Fibroblast of peridontal ligament (primary cell): ENCODE data around the gene MAP3K5.
"Not testable (repeated sequence)": the region's sequence is repeated elsewhere in the genome, so short reads cannot be mapped to it uniquely, and the experiment has no call there.

Experiments used
- DNase-seq: peaks from one replicate; pipeline ENCODE4 v3.0.0-alpha.2; 2010; ENCODE audit errors: extremely low read depth

Gene MAP3K5, protein sequence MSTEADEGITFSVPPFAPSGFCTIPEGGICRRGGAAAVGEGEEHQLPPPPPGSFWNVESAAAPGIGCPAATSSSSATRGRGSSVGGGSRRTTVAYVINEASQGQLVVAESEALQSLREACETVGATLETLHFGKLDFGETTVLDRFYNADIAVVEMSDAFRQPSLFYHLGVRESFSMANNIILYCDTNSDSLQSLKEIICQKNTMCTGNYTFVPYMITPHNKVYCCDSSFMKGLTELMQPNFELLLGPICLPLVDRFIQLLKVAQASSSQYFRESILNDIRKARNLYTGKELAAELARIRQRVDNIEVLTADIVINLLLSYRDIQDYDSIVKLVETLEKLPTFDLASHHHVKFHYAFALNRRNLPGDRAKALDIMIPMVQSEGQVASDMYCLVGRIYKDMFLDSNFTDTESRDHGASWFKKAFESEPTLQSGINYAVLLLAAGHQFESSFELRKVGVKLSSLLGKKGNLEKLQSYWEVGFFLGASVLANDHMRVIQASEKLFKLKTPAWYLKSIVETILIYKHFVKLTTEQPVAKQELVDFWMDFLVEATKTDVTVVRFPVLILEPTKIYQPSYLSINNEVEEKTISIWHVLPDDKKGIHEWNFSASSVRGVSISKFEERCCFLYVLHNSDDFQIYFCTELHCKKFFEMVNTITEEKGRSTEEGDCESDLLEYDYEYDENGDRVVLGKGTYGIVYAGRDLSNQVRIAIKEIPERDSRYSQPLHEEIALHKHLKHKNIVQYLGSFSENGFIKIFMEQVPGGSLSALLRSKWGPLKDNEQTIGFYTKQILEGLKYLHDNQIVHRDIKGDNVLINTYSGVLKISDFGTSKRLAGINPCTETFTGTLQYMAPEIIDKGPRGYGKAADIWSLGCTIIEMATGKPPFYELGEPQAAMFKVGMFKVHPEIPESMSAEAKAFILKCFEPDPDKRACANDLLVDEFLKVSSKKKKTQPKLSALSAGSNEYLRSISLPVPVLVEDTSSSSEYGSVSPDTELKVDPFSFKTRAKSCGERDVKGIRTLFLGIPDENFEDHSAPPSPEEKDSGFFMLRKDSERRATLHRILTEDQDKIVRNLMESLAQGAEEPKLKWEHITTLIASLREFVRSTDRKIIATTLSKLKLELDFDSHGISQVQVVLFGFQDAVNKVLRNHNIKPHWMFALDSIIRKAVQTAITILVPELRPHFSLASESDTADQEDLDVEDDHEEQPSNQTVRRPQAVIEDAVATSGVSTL (N-terminal part only)

DNA sequence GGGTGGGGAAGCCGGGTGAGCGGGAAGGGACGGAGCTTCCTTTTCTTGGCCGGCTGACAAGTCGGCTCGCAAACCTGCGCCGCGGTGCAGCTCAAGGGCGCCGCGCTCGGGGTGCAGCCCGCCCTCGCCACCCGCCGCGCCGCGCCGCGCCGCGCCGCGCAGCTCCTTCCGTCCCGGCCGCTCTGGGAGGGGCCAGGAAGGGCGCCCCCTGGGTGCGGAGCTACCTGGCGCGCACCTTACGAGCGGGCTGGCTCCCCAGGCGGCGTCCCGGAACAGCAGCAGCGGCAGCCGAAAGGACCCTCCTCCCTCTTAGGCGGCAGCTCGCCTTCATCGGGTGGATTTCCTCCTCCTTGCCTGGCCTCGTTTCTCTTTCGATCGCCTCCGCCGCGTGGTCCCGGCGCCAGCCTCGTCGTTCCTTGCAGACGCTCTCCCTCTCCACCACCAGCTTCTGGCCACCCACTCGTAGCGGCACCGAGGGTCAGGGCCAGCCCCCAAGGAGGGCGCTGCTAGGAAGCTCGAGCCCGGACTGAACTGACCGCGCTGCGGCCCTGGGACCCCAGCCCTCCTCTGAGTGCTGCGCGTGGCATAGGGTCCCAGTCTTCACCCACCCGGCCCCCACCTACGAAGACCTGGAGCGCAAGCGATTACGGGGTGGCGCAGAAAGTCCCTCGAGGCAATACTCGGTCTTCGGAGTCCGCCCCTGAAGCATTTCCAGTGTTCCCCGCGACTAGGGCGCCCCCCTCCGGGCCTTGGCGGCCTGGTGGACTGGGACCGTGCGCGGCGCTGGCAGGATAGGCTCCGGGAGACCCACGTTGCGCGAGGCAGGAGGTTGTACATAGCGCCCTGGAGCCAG is at the start of gene MAP3K5:
Gene MAP3K5 (minus strand): TSS at position 68 of the 853 bp plus-strand sequence. CDS start 320 bp downstream, outside the sequence.
- peak; percentile 88 for DNase-seq

DNA sequence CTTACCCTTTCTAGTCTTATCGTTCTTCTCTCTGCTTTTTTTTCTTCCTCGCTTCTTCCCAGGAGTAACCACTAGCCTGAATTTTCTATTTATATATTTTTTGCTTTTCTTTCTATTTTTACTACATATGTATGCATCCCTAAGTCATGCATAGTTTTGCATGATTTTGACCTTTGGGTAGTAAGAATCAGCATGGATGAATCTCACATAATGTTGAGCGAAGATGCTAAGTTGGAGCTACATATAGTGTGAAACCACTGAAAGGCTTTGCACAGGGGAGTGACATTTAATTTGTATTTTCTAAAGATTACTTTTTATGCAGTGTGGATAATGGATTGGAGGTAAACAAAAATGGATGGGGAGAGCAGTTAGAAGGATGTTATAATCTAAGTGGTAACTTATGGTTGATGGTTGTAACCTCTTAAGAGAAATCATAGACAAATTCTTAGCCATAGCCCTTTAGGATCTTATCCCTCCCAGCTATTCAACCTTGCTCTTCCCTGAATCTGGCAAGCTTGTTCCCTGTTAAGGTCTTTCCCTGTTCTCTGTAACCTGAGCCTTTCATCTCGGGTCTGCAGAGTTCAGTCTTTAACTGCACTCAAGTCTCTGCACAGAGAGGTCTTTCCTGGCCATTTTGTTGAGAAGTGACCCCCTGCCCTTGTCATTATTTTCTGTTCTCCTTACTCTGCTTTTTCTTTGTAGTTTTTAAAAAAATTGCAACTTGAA is 48.2 kb upstream of the MAP3K5 start:
- no peak for DNase-seq

DNA sequence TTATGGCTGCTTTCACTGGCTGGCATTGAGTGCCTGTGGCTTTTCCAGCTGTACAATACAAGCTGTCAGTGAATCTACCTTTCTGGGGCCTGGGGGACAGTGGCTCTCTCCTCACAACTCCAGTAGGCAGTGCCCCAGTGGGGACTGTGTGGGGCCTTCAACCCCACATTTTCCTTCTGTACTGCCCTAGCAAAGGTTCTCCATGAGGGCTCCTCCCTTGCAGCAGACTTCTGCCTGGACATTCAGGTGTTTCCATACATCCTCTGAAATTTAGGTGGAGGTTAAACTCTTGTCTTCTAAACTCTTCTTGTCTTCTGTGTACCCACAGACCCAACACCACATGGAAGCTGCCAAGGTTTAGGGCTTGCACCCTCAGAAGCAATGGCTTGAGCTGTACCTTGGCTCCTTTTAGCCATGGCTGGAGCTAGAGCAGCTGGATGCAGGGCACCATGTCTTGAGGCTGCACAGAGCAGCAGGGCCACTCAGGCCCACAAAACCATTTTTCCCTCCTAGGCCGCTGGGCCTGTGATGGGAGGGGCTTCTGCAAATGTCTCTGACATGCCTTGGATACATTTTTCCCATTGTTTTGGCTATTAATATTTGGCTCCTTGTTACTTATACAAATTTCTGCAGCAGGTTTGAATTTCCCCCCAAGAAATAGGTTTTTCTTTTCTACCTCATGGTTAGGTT is 39.7 kb upstream of the MAP3K5 start:
- DNase-seq: no peak

DNA sequence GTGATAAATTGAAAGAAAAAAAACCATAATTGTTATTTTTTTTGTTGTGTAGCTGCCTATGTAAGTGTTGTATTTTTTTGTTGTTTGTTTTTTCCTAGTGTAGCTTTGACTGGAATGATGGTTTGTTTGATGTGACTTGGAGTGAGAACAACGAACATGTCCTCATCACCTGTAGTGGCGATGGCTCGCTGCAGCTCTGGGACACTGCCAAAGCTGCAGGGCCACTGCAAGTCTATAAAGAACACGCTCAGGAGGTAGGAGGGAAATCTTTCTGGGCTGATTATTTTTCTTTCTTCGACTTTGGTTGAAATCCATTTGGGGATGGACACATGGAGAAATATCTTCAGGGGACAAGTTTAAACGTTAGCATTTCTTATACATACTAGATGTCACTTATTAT is 33.9 kb upstream of the MAP3K5 start:
- DNase-seq: no peak

DNA sequence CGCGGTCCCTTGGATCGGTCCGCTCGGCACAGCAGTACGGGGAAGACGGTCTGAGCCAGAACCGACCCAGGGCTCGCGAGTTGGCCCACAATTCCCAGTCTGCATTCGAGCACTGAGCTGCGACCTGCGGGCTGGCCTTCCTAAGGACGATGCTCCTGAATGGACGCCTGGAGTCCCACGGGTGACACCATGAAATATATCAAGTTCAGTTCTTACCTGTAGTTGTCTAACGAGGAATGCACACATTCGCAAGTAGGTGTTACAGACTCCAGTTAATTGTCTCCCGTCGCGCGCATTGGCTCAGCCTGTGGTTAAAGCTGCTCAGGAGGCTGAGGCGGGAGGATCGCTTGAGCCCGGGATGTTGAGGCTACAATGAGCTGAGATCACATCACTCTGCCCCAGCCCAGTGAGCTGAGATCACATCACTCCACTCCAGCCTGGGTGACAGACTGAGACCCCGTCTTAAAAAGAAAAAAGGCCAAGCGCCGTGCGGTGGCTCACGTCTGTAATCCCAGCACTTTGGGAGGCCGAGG is 30.9 kb upstream of the MAP3K5 start:
- no peak for DNase-seq

DNA sequence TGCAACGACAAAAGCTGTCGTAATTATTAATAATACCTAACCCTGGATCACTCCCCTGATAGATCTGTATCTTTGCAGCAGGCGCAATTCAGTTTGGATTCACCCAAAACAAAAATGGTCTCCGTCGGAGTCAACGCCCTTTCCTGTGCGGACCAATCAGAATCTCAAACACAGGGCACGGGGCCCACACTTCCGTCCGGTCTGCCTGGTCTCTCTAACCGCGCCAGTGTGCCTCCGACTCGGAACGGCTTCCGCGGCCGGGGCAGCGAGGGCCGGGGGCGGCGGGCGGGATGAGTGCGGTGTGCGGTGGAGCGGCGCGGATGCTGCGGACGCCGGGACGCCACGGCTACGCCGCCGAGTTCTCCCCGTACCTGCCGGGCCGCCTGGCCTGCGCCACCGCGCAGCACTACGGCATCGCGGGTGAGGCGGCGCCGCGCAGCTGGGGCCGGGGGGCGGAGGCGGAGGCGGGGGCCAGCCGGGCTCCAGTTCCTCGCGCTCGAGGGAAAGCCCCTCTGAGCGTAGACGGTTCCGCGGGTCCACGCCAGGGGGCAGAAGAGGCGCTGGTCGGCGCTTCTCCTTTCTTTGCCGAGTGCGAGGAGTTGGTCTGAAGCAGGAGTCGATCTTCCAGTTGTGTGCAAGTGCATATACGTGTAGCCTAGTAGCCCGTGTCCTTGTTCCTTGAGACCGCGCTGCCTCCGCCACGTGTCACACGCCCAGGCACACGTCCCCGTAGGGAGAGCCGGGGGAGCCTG is 30.3 kb upstream of the MAP3K5 start, which contains the start of gene PEX7:
Gene PEX7 (plus strand): TSS at position 217 of the 752 bp plus-strand sequence. CDS start 74 bp downstream, at position 291.
- peak; percentile 93 for DNase-seq

DNA sequence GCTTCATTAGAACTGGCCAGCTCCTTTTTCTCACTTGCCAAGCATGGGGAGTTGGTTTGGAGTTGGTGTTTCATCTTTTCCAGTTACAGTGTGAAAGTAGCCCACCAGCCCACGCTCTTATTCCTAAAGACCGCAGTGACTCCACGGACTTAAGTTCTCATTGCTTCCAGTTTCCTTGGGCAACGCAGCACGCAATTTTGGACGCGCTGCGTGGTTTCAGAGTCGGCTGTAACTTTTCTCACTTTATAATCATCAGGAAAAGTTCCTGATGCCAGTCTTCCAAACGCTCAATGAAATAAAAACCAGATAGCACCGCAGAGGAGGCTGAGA is 29.7 kb upstream of the MAP3K5 start:
- no peak for DNase-seq

DNA sequence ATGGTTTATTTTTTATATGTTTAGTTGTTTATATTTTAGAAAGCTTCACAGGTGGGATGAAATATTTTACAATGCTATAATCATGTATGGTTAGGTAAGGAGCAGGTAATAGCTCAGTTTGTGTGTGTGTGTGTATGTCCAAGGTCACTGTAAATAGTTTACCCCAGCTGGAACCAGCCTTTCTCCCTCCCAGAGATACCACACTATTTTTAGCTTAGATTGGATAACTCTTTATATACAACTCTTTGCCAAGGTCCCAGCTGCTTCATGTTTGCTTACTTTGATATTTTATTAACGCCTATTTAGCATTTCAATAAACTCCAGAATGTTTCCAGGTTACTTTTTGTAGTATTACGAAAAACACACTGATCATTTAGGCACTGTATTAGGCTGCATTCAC is 28.3 kb upstream of the MAP3K5 start:
- DNase-seq: no peak

DNA sequence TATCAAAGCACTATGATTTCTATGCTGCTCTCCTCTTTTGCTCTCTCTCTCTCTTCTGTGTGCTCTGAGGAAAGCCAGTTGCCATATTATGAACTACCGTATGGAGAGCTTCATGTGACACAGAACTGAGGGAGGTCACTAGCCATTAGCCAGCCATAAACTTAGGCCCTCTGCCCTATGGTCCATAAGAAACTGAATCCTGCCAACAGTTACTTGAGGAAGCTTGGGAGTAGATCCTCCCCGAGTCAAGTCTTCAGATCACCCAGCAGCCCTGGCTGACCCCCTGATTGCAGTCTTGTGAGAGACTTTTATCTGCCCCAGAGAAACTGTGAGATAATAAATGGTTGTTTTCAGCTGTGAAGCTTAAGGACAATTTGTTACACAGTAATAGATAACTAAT is 24.4 kb upstream of the MAP3K5 start:
- no peak for DNase-seq

DNA sequence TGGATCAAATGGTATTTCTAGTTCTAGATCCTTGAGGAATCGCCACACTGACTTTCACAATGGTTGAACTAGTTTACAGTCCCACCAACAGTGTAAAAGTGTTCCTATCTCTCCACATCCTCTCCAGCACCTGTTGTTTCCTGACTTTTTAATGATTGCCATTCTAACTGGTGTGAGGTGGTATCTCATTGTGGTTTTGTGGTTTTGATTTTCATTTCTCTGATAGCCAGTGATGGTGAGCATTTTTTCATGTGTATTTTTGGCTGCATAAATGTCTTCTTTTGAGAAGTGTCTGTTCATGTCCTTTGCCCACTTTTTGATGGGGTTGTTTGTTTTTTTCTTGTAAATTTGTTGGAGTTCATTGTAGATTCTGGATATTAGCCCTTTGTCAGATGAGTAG is 23.3 kb upstream of the MAP3K5 start:
- DNase-seq: not testable (repeated sequence)

DNA sequence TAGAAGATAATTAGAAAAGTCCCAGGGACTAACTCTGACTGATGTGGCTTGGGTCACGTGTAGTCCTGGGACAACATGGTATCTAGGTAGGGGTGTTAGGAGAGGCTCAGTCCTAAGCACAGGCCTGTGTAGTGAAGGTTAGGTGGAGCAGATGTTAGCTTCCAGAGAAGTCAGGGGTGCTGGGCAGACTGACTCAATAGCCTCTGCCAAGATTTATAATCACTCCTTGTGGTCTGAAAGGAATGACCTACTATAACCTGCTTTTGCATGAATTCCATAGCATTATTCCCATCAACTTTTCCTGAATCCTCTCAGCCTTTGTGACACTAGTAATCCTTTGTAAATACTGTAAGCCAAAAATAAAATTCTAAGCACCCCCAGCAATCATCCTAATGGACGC is 19.9 kb upstream of the MAP3K5 start:
- peak; percentile 24 for DNase-seq

DNA sequence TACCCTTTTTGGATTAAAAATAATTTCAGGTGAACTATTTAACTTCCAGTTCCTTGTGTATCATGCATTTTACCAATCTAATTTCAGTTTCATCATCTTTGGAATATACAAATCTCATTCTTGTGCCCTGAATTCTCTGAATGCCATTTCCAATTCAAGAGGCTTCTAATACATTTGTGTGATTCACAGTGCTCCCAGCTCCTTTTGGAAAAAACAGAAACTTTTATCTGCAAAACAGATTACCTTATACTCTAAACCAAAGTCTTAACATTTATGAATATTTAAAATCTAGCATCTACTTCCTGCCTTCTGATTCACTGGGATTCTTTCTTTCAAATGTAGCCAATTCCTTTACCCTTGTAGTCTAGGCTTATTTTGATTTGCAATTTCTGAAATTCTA is 19.0 kb upstream of the MAP3K5 start:
- peak; percentile 34 for DNase-seq

DNA sequence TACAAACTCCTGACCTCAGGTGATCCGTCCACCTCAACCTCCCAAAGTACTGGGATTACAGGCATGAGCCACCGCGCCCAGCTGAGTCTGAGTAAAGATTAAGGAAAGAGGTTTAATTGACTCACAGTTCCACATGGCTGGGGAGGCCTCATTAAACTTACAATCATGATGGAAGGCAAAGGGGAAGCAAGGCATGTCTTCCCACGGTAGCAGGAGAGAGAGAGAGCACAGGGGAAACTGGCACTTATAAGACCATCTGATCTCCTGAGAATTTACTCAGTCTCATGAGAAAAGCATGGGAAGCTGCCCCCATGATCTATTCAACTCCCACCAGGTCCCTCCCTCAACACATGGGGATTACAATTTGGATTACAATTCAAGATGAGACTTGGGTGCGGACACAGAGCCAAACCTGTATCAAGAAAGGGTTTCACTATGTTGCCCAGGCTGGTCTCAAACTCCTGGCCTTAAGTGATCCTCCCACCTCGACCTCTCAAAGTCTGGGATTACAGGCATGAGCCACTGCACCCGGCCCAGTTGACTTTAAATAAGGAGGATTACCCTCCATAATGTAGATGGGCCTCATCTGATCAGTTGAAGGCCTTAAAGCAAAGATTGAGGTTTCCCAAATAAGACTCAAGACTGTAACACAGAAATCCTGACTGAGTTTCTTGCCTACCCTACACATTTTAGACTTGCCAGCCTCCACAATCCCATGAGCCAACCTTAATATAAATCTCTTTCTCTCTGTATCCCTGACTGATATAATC is 17.0 kb upstream of the MAP3K5 start:
- DNase-seq: no peak

DNA sequence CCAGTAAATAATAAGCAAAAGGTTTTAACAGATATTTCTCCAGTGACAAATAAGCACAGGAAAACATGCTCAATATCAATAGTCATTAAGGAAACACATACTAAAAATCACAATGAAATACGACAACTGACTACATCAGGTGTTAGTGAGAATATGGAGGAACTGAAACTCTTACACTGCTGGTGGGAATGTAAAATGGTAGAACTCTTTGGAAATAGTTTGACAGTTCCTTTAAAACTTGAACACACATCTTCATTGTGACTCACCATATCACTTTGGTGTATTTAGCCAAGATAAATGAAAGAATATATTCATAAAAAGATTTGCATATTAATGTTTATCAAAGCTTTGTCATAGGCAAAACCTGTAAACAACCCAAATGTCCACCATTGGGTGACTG is 11.3 kb upstream of the MAP3K5 start:
- no peak for DNase-seq

DNA sequence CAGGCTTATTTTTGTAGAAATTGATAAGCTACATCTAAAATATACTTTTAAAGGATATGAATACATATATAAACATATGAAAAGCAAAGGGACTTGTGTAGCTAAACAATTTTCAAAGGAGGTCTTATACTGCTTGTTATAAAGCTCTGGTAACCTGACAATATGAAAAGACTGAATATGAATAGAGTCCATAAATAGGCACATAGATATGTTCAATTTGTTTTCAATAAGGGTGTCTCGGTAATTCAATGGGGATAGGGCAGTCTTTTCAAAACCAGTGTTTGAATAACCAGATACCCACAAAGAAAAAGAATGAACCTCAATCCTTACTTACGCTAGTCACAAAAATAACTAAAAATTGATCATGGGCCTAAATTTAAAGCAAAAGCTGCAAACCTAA is 9.3 kb upstream of the MAP3K5 start:
- DNase-seq: no peak

DNA sequence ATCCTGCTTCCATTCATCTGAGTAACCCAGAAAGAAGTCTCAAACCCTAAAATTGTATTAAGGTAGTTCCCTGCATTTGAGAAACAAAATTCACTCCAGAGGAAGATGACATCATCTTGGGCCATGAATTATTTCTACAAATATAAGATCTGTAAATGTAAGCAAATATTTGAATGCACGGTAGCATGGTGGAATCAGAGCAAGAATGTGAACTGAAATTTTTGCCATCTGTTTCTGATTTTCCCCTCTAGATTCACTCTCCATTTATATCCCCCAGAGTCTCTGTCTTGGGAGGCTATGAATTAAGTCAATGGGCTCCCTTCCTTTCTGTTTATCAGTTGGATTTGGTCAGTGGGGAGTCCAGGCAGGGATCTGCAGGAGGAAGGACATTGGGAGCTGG is 5.8 kb upstream of the MAP3K5 start:
- DNase-seq: peak; percentile 27

DNA sequence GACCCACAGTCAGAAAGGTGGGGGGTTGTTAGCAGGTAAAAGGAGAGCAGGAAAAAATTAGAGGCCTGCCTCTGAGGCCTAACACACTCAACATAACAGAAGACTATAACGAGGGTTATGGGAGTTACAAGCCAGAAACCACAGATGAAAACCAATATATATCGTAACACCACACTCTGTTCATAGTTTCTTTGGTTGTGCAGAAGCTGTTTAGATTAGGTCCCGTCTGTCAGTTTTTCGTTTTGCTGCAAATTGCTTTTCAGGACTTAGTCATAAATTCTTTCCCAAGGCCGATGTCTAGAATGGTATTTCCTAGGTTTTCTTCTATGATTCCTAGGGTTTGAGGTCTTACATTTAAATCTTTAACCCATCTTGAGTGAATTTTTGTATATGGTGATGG is 3.7 kb upstream of the MAP3K5 start:
- DNase-seq: peak; percentile 76

DNA sequence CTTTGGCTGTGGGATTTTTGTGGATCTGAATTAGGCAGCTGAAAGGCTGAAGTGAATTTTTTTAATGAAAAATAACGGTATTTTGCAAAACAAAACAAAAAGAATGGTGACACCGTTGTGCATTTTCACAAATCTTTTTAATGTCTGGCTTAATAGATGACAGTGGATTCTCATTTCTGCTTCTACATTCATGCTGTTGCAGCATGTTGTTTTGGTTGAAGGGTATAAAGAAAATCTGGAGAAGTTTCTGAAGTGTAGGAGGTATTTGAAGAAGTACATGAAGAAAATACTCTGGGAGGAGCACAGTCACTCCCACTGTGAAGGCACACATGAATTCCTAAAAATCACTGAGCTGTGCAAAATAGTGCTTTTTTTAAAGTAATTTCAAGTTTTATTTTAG is 3.1 kb upstream of the MAP3K5 start:
- no peak for DNase-seq
